ENCODE measurements around the gene COLEC11.
"Not testable (repeated sequence)": the region's sequence is repeated elsewhere in the genome, so short reads cannot be mapped to it uniquely, and the experiment has no call there.

The COLEC11 gene

DNA sequence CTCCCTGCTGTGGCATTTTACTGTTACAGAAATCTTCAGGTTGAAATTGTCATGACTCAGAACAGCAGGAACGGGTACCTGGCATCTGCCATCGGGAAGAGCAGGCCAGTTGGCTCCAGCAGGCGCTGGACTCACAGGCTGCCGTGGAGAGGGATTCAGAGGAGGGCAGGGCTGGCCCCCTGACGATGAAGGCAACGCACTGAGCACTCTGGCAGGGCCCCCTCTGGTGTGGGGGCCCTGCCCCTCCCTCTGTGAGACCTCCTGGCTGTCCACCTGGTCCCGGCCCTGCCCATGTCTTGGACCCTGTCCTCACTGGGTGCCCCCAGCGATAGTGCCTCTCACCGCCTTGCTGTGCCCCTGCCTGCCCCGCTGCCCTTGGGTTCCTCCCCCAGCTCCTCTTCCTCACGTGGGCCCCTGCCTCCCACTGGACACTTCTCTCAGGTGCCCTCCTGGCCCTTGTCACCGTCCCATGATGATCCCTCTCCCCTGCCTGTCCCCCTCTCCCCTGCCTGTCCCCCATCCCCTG lies 39.7 kb downstream of the COLEC11 start:
- DNase-seq (ENCODE audit: low read depth in 1 of 2, low spot score in 1 of 2), result no peak
- in situ Hi-C loops (cut with HindIII; ENCODE audit: low pct_unique_long_range_greater_than_20kb, low sequenced_read_pairs), result no loop called here
- TF ChIP-seq JUND (IDR thresholded peaks at IDR 0.05; ENCODE audit: low read depth), result no peak

DNA sequence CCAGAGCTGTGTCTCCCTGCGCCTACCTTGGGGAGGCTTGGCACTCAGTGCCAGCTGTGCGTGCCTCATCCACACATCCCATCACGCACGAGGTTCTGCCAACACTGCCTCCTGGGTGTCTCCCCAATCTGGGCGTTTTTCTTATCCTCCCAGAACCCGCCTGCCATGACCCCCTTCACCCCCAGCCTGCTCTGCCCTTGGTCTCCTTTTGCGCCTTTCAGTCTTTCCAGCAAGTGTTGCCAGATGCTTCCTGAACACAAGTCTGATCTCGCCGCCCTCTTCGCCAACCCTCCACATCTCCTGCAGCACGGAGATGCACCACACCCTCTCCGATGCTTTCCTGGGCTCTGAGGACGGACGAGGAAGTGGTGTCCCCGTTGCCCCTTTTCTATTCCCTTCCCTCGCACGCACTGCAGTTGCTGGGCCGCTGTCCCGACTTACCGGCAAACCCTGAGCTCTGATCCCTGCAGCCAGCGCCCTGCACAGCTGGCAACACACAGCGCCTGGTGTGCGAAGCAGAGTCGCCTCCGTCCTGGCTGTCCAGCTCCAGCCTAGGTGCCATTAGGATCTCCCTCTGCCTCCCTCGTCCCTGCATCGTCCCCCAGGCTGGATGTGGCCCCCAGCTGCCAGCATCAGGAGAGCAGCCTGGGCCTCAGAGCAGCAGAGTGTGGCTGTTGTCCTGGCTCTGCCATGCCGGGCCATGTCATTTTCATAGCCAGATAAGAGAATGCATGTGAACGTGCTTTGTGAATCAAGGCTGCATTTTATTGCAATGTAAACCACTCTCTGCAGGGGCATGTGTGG lies 40.5 kb downstream of the COLEC11 start:
- no peak for DNase-seq (ENCODE audit: low read depth in 1 of 2, low spot score in 1 of 2)
- no peak for TF ChIP-seq JUND (IDR thresholded peaks at IDR 0.05; ENCODE audit: low read depth)
- in situ Hi-C loops (cut with HindIII; ENCODE audit: low pct_unique_long_range_greater_than_20kb, low sequenced_read_pairs), result no loop called here

DNA sequence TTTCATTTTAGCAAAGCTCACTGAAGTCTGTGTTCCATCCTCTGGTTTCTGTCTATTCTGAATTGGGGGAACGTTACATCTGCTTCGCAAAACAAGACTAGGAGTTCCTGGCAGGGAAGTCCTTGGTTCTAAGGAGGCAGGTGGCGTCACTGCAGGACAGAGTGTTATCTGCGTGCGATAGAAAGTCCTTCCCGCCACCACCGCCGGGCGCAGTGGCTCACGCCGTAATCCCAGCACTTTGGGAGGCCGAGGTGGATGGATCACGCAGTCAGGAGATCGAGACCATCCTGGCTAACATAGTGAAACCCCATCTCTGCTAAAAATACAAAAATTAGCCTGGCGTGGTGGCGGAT lies 41.0 kb downstream of the COLEC11 start:
- DNase-seq (ENCODE audit: low read depth in 1 of 2, low spot score in 1 of 2); in situ Hi-C loops (cut with HindIII; ENCODE audit: low pct_unique_long_range_greater_than_20kb, low sequenced_read_pairs): not testable (repeated sequence)

DNA sequence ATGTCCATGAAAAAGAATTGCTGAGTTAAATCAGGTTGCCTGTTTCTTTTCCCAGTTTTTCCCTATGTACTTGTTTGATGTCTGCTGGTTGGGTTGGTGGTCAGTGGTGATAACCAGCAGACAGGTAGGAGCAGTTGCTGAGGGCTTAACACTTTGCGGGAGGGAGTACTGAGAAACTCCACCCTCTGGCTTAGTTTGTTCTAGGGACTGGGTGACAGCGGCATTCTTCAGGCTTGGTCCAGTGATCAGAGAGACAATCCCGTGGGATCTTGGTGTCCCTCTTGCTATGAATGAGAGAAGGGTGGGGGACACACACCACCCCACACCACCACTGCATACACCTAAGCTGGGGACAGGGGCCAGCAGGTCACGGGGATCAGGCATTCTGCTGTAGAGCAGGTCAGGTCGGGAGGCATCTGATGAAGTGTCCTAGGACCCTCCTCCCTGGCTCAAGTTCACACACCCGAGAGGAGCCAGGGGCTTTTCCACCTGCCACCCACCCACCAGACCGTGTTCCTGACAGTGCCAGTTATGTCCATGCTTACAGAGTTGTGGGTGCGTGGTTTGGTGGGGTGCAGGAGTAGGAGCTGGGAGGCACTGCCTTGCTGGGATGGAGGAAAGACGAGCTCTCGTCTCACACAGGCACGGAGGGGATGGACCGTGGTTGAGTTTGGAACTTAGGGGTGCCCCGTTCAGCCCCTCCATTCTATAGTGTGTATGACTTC lies 41.8 kb downstream of the COLEC11 start:
- DNase-seq (ENCODE audit: low read depth in 1 of 2, low spot score in 1 of 2), result no peak
- in situ Hi-C loops (cut with HindIII; ENCODE audit: low pct_unique_long_range_greater_than_20kb, low sequenced_read_pairs), result no loop called here

DNA sequence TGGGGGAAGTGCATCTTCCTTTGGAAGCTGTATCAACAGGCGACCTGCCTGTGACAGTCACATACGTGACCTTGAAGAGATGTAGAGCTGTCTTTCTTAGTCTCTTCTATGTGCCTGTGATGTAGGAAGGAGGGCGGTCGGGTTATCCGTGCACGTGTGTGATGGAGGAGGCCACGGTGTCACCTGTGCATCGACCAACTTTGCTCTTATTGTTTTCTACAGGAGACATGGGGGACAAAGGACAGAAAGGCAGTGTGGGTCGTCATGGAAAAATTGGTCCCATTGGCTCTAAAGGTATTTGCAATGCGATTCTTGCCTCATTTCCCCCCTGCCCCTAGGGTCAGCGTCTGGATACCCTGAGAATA lies 42.4 kb downstream of the COLEC11 start:
- in situ Hi-C loops (cut with HindIII; ENCODE audit: low pct_unique_long_range_greater_than_20kb, low sequenced_read_pairs), result no loop called here
- no peak for TF ChIP-seq JUND (IDR thresholded peaks at IDR 0.05; ENCODE audit: low read depth)
- no peak for DNase-seq (ENCODE audit: low read depth in 1 of 2, low spot score in 1 of 2)

More for the DNA sequence above, 41.8 kb downstream of the COLEC11 start:
- no peak for TF ChIP-seq JUND (IDR thresholded peaks at IDR 0.05; ENCODE audit: low read depth)

DNA sequence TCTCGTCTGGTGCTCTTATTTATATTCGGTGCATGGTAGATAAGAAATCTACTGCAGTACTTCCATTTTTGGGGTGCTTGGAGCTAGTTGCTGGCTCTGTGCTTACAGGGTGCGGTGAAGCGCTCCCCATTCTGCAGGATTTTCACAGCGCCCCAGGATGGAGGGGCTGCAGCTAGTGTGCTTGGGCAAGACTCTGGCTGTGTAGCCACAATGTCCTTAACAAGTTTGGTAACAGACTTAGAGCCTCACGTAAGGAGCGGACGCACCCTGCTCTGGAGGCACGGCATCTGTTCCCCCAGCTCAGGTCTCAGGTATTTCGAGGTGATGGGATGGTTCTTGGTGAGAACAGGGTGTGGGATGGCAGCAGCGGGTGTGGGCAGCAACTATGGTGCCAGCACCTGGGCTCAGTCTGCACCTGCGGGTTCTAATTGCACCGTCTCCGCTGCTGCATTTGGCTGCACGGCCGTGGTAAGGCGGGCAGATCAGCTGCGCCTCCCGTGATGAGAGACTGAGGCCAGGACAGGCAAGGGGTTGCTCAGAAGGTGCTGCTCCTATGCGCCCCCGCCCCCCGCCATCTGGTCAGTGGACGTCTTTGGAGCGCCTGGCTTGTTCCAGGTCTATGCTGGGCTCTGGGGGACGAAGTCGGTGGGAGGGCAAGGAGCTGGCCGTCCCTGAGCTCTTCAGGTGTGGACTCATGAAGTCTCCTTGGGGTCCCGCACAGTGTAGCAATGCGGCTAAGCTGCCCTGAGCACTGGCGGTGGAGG lies 43.0 kb downstream of the COLEC11 start:
- no peak for TF ChIP-seq JUND (IDR thresholded peaks at IDR 0.05; ENCODE audit: low read depth)
- in situ Hi-C loops (cut with HindIII; ENCODE audit: low pct_unique_long_range_greater_than_20kb, low sequenced_read_pairs), result no loop called here
- no peak for DNase-seq (ENCODE audit: low read depth in 1 of 2, low spot score in 1 of 2)

DNA sequence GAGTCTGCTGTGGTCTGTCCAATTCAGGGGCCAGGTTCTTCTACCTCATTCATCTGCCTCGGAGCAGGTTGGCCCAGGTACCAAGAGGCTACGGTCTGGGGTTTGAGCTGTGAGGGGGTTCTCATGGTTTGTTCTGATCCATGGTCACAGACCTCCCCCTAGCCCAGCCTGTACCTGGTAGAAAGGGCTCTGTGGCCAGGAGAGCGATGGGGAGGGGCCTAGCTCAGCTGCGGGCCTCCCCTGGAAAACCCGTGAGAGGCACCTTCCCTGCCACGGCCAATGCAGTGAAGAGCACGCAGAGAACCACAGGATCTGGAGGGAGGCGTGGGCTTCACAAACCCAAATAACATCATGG lies 43.5 kb downstream of the COLEC11 start:
- TF ChIP-seq JUND (IDR thresholded peaks at IDR 0.05; ENCODE audit: low read depth), result no peak
- in situ Hi-C loops (cut with HindIII; ENCODE audit: low pct_unique_long_range_greater_than_20kb, low sequenced_read_pairs), result no loop called here
- DNase-seq (ENCODE audit: low read depth in 1 of 2, low spot score in 1 of 2), result no peak

DNA sequence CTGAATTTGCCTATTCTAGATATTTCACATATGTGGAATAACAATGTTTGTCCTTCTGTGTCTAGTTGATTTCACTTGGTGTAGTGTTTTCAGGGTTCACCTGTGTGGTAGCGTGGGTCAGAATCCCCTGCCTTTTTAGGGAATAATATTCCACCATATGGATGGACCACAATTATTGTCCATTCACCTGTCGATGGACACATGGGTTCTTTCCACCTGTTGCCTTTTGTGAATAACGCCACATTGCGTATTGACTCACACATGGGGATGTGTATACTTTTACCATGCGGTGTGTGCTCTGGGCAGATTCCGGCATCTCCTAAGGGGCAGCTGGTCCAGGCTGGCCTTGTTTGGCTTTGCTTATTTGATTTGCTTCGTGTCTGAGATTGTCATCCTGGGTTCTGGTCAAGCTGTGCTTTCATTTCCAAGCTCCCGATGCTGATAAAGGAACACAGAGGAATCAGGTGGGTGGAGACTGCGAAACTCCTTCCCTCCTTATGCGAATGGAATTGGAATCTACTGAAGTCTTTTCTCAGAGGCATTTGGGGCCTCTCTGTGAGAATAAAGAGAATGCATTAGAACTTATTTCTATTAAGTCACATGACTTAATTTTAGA lies 44.2 kb downstream of the COLEC11 start:
- no peak for TF ChIP-seq JUND (IDR thresholded peaks at IDR 0.05; ENCODE audit: low read depth)

DNA sequence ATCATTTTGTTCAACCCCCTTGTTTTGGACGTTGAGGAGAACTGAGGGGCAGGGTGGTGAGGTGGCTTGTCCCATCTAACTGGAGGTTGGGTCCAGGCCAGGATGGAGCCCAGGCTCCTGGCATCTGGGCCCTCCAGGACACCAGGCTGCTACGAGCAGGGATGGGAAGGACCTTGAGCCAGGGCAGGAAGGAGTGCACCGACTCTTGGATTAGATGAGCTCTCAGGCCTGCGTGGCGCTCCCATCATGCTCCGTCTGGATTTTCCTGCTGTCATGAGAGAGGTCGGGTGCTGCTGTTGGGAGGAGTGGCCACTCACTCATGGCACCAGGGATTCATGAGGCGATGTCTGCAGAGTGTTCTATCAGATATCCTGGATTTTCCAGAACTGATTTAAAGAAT lies 44.7 kb downstream of the COLEC11 start:
- in situ Hi-C loops (cut with HindIII; ENCODE audit: low pct_unique_long_range_greater_than_20kb, low sequenced_read_pairs), result no loop called here

More for the DNA sequence above, 44.2 kb downstream of the COLEC11 start:
- no peak for DNase-seq (ENCODE audit: low read depth in 1 of 2, low spot score in 1 of 2)
- in situ Hi-C loops (cut with HindIII; ENCODE audit: low pct_unique_long_range_greater_than_20kb, low sequenced_read_pairs), result no loop called here

DNA sequence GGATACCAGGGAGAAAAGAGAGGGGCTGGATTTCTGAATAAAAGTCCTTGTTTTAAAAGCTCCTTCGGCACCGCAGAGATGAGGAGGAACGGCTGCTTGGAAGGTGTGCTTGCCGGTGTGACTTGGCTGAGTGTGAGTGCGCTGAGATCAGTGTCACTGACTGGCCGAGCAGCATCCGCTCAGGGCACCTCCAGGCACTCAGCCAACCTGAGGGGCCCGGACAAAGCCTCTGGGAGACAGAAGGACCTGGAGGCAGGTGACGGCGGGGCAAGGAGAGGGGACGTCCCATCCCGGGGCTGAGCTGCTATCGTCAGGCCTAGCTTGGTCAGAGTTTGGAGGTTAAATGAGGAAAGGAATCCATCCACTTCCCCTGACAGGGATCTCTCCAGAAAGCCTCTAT lies 46.3 kb downstream of the COLEC11 start:
- in situ Hi-C loops (cut with HindIII; ENCODE audit: low pct_unique_long_range_greater_than_20kb, low sequenced_read_pairs), result no loop called here
- DNase-seq (ENCODE audit: low read depth in 1 of 2, low spot score in 1 of 2), result no peak
- no peak for TF ChIP-seq JUND (IDR thresholded peaks at IDR 0.05; ENCODE audit: low read depth)

More for the DNA sequence above, 44.7 kb downstream of the COLEC11 start:
- no peak for TF ChIP-seq JUND (IDR thresholded peaks at IDR 0.05; ENCODE audit: low read depth)
- no peak for DNase-seq (ENCODE audit: low read depth in 1 of 2, low spot score in 1 of 2)

DNA sequence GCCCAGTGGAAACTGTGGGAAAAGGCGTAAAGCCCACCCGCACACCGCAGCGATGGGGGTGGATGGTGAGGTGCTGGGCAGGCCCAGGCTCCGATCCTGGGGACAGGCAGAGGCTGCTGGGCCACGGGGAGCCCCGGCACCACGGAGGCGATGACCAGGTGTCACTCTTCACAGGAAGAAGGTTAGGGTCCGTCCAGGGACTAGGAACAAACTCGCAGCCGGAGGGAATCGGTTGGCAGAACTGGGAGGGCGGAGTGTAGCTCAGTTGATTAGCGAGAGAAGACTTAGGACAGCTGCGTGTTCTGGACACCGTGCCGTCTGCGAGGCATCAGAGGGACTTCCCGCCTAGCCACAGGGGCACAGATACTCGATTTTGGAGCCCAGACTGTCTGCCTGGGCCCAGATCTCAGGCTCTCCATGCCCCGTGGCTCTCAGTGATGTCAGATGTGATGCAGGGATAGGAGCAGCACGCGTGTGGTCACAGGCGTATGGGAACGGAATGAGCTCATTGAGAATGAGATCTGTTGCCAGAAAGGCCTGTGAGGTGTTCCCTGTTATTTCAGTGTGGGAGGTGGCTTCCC lies 47.0 kb downstream of the COLEC11 start:
- TF ChIP-seq JUND (IDR thresholded peaks at IDR 0.05; ENCODE audit: low read depth), result no peak
- in situ Hi-C loops (cut with HindIII; ENCODE audit: low pct_unique_long_range_greater_than_20kb, low sequenced_read_pairs), result no loop called here
- DNase-seq (ENCODE audit: low read depth in 1 of 2, low spot score in 1 of 2), result no peak

DNA sequence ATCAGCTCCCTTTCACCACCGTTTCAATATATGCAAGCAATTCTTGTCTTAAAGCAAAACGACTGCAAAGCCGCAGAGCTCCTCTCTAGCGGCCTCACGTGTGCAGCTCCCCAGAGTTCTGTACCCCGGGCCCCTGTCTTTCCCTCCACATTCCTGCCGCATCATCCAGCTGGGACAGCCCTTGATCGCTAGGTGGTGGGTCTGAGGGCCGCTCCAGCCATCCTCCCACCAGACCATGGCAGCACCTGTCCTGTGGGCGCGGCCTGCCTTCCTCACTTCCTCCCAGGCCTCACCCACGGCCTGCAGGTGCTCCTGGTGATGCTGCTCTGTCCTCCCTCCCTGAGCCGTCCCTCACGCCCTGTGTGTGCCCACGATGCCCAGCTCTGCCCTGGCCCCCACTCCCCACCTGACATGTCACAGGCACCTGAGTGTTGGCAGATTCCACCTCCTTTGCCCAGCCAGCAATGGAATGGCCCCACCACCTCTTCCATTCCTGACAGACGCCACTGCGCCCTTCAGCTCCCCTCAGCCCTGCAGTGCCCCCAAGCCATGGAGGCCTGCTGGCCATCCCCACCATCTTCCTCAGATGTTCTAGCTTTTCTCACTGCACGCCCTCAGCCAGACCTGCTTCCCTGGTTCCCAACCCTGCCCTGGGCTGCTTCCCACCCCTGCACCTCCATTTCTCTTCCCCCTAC lies 47.8 kb downstream of the COLEC11 start:
- no peak for TF ChIP-seq JUND (IDR thresholded peaks at IDR 0.05; ENCODE audit: low read depth)
- no peak for DNase-seq (ENCODE audit: low read depth in 1 of 2, low spot score in 1 of 2)
- in situ Hi-C loops (cut with HindIII; ENCODE audit: low pct_unique_long_range_greater_than_20kb, low sequenced_read_pairs), result no loop called here
